ENCODE data around the gene PPP1R3G.

PPP1R3G gene

GRCh38 chr6:5094327-5094726, 9.2 kb downstream of the PPP1R3G start:
- DNase-seq (ENCODE audit: low read depth): peak; percentile 55

DNA sequence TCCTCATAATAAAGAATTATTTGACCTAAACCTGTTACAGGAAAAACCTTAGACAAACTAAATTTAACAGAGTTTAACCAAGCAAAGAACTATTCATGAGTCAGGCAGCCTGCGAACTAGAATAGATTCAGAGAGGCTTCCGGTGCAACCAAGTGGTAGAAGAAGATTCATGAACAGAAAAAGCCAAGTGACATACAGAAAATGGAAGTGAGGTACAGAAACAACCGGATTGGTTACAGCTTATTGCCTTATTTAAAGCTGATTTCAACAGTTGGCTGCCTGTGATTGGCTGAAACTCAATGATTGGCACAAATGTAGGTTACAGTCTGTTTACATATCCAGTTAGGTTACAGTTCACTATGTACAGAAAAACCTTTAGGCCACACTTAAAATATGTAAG, 10.1 kb downstream of the PPP1R3G start:
- no peak for DNase-seq (ENCODE audit: low read depth)

DNA sequence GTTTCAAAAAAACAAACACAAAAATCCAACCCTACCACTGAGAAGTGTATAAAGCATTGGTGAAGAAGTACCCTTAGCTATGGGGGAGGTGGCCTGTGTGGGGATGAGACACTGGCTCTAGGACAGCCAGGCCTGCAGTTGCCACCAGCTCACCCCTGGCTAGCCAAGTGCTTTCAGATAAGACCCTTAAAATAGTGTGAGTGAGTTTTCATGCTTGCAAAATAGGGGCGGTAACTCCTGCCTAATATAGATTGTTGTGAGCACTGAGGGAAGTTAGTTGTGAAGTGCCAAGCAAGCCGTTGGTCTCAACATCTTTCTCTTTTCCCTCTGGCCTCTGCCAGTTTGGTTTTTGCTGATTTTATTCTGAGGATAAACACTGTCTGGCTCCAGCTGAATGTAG, 11.3 kb downstream of the PPP1R3G start:
- no peak for DNase-seq (ENCODE audit: low read depth)

DNA sequence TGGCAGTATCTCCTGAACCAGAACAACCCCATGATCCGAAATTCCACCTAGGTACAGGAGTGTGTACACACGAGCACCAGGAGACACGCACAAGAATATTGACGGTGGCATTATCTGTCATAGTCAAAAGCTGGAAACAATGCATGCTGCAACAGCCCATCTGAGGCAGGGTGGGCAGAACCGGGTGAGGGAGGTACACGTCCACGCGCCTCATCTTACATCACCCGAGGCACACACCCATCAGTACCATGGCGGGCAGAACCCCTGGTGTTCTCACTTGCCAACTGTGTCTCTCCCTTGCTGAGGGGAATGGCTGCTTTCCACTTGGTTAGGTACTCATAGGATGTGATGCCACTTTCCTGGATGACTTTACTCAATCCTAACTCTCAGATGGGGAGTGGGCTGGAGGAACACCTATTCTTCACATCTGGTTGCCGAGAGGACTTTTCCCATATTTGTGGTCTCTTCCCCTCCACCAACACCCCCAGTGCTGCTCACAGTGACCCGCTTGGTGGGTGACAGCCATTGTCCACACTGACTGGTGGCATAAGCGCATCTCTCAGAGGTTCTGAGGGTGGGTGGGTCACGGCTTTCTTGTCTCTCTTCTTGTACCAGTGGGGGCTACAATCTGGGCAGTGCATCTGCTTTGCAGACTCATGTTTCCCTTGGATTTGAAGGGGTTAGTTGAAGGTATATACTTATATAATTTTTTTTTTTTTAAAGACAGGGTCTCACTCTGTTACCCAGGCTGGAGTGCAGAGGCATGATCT, 13.5 kb downstream of the PPP1R3G start:
- no peak for DNase-seq (ENCODE audit: low read depth)

- no peak for DNase-seq (ENCODE audit: low read depth)
These were observed 14.4 kb downstream of the PPP1R3G start for GRCh38 chr6:5099537-5099936.

DNA sequence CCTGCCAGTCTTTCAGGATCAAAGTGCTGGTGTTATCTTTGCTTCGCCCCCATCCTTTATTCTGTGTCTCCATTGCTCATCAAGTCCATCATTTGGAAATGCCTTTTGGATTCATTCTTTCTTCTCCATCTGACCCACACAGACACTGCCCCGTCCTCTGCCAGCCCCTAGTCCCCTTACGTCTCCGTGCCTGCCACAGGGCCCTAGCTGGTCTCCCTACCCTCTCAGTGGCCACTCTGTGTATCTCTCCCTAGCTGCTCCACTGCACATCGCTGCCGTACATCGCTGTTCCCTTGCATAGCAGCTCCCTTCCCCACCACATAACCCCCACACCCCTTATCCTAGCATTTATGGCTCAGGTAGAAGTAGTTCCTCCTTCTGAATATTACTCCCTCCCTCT, 15.7 kb downstream of the PPP1R3G start:
- DNase-seq (ENCODE audit: low read depth): no peak

DNA sequence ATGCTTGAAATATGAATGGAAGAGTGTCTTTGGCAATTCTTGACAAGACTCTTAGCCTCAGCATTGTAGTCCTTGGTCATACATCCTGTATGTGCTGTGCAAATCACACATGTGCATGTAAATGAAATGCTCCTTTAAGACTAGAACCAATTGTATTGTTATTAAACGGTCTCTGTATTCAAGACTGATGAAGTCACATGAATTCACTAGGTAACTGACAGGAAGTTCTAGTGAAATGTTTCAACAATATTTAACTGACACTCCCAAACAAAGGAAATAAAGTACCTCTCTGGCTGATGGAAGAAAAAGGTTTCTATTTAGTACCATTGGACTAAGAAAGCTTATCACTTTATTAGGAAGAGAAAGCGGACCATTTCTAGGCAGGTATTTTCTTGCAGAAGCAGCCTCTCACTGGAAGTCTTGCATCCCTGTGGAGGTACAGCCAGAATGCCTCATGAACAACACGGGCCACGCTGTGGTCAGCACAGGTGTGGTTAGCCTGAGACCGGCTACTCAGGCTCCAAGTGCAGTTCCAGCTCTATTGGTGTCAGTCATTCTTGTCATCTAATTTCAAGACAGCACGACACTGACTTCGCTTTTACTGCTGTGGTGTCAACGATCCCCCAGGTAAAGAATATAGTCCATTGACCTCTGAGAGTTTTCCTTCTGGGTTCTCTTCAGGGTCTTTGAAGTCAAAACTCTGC, 17.3 kb downstream of the PPP1R3G start:
- DNase-seq (ENCODE audit: low read depth): no peak

GRCh38 chr6:5103250-5103649, 18.1 kb downstream of the PPP1R3G start:
- DNase-seq (ENCODE audit: low read depth): no peak

- DNase-seq (ENCODE audit: low read depth): no peak
These were observed 19.5 kb downstream of the PPP1R3G start for GRCh38 chr6:5104667-5105066.

GRCh38 chr6:5105146-5105545, 20.0 kb downstream of the PPP1R3G start:
- DNase-seq (ENCODE audit: low read depth): no peak

DNA sequence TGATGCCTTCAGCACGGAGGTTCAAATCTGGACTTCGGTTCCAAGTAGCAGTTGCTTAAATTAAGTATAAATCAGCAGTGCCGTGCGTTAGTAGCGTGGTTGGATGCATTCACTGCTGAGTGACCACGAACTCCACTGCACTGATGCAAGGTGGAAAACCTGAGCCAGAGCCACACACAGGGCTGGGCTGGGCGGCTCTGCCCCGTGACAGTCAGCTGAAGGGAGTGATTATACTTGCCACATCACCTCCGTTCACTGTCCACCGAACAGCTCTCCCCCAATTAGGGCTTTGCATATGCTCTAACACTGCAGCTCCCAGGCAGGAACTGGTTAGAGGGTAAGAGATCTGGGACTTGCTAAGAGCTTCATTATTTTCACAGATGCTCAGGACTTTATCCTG, 22.2 kb downstream of the PPP1R3G start:
- no peak for DNase-seq (ENCODE audit: low read depth)

DNA sequence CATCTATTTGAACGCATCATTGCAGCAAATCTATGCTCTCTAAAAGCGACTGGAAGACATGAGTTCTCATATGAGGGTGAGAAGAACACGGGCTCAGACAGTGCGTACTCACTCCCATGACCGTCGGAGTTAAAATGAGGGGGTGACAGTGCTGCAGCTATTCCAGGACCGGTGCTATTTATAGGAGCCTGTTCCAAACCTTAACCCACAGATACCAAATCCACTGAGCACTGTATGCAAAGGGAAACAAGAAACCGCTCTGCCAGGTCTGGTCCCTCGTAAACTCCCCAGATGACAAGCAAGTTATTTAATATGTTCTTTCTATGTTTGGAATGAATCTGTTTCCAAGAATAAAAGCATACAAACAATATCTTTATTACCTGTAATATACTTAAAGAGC, 22.9 kb downstream of the PPP1R3G start:
- DNase-seq (ENCODE audit: low read depth): no peak

DNA sequence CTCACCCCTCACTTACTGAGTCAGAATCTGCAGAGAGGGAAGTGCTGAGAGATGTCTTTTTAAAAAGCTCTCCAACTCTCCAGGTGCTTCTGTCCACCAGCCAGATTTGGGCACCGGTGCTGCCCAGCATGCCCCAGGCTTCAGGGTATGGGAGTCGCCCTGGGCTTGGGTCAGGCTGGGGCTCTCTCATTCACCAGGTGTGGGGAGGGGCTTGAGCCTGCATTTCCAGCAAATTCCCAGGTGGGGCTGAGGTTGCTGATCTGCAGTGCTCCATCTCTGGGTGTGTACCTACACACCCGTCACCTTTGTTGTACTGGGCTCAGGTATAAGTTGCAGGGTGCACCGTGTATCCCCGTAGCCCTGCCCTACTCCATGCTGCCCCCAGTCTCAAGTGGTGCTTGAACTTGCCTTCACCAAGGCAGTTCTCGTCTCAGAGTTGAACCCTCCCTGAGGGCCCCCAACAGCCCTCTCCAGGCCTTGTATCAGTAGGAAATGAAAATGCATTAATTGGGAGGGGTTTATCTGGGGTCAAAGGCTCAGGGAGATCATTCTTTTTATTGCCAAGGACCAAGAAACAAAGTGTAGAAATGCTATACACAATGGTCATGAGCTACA, 23.5 kb downstream of the PPP1R3G start:
- no peak for DNase-seq (ENCODE audit: low read depth)

GRCh38 chr6:5109436-5109835, 24.3 kb downstream of the PPP1R3G start:
- DNase-seq (ENCODE audit: low read depth): no peak

DNA sequence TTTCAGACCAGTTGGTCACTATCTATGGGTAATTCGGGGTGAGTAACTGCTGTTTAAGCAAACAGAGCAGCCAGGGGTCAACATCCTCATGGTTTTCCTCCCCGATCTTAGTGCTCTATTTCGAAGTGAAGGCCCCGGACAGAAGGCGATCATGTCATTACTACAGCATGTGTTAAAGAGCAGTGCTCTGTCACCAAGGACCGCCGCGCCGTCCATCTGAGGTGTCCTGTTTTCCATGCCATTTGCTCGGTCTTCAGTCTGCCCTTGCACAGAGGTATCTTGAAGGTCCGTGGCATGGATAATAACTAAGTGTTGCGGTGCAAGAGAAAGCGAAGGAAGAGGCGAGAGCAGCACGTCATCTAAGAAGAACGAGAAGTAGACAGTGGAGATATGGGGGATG, 25.1 kb downstream of the PPP1R3G start:
- no peak for DNase-seq (ENCODE audit: low read depth)

GRCh38 chr6:5111626-5112025, 26.5 kb downstream of the PPP1R3G start:
- no peak for DNase-seq (ENCODE audit: low read depth)

- DNase-seq (ENCODE audit: low read depth): peak; percentile 29
These were observed 27.1 kb downstream of the PPP1R3G start for GRCh38 chr6:5112066-5112799.

- DNase-seq (ENCODE audit: low read depth): no peak
These were observed 28.0 kb downstream of the PPP1R3G start for GRCh38 chr6:5113096-5113495.

- DNase-seq (ENCODE audit: low read depth): no peak
These were observed 30.0 kb downstream of the PPP1R3G start for GRCh38 chr6:5115168-5115567.

DNA sequence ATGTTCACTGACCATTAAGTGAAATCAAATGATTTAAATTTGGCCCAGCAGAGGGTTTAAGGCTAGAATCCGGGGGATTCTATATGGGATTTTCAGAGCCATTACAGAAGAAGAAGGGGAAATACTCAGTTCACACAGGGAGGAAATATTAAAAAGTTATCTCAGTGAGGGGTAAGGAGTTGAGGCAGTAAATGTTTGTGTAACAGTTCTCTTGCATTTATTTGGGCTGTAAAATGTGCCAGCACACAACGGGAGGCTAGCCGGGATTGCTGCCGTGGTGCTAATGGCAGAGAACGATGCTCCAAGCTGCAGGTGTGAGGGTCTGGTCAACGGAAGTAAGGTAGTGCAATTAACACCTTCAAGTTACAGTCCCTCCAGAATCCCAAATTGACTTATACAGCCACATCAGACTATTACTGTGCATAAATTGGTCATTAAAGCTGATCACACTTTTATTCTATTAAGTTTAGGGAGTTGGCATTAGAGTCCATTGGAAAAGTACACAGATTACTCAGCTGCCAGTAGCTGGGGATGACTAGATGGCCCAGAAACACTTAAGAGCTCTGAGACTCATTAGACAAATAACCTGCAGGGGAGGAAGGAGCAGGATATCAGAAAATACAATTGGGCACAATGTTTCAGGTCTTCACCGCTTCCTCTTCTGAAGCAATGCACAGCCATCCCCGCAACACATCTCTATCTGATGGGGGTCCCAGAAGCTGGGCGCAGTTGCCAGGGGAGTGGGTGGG, 31.3 kb downstream of the PPP1R3G start:
- DNase-seq (ENCODE audit: low read depth): no peak

DNA sequence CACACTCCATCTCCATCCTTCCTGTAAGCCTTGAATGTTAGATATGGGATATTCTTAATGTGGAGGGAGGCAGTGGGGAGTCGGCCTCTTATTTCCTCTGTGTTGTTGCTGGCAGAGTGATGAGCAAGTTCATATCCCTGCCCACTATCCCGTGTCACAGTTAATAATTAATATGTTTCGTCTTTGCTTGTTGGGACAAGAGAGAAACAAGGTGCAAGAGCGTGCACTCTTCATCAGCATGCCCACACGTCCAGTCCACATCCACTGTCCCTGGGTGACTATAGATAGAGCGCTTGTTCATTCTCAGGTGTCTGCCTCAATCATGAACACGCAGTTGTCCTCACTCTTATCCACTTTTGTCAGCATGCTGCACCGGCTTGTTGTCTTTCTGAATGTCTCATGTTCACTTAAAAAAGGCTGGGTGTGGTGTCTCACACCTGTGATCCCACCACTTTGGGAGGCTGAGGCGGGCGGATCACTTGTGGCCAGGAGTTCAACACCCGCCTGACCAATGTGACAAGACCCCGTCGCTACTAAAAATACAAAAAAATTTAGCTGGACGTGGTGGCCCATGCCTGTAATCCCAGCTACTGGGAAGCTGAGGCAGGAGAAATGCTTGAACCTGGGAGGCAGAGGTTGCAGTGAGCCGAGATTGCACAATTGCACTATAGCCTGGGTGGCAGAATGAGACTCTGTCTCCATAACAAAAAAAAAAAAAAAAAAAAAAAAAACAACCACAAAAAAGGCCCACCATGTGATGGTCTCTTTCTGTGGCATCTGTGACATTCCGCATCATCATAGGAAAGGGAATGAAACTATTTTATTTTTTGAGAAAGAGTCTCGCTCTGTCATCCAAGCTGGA, 34.2 kb downstream of the PPP1R3G start:
- DNase-seq (ENCODE audit: low read depth): no peak

Measured in HS-5 (cell line).